GM19239 (cell line): ENCODE measurements around the gene PXDC1.
"Not testable (repeated sequence)": the region's sequence is repeated elsewhere in the genome, so short reads cannot be mapped to it uniquely, and the experiment has no call there.

ENCODE experiments used
- DNase-seq: peaks from one replicate; pipeline ENCODE4 v3.0.0; 2011; ENCODE audit warnings: low spot score; ENCODE audit not compliant: insufficient read length
- FAIRE-seq: peaks from 2 replicates; lab custom pipeline; 2011; peaks lifted over from hg19 to GRCh38; lab: Jason Lieb, UNC

The PXDC1 gene

GRCh38 chr6:3764516-3765335 is 13.2 kb upstream of the PXDC1 start:
- DNase-seq (no peak), FAIRE-seq (no peak)

- FAIRE-seq = no peak
- no peak for DNase-seq
Observed at GRCh38 chr6:3762852-3763251, 11.3 kb upstream of the PXDC1 start.

GRCh38 chr6:3762359-3762758 is 10.8 kb upstream of the PXDC1 start:
- FAIRE-seq = no peak
- DNase-seq = no peak

GRCh38 chr6:3761989-3762270 is 10.4 kb upstream of the PXDC1 start:
- FAIRE-seq = no peak
- DNase-seq = no peak

- FAIRE-seq = no peak
- no peak for DNase-seq
Observed at GRCh38 chr6:3759646-3760232, 8.2 kb upstream of the PXDC1 start.

- no peak for FAIRE-seq
- no peak for DNase-seq
Observed at GRCh38 chr6:3758842-3759144, 7.3 kb upstream of the PXDC1 start.

- not testable (repeated sequence) for DNase-seq, FAIRE-seq
Observed at GRCh38 chr6:3757998-3758841, 6.7 kb upstream of the PXDC1 start.

GRCh38 chr6:3757241-3757641 is 5.7 kb upstream of the PXDC1 start:
- FAIRE-seq (no peak), DNase-seq (no peak)

GRCh38 chr6:3756546-3756945 is 5.0 kb upstream of the PXDC1 start:
- DNase-seq = no peak
- FAIRE-seq = no peak

GRCh38 chr6:3755637-3756545 is 4.4 kb upstream of the PXDC1 start:
- DNase-seq (no peak), FAIRE-seq (no peak)

- no peak for FAIRE-seq
- no peak for DNase-seq
Observed at GRCh38 chr6:3754776-3755175, 3.3 kb upstream of the PXDC1 start.

- FAIRE-seq, DNase-seq: not testable (repeated sequence)
Observed at GRCh38 chr6:3754032-3754725, 2.7 kb upstream of the PXDC1 start.

GRCh38 chr6:3753228-3753835 is 1.8 kb upstream of the PXDC1 start:
- FAIRE-seq = no peak

GRCh38 chr6:3752531-3753227 is 1.2 kb upstream of the PXDC1 start:
- no peak for FAIRE-seq
- DNase-seq = no peak

More at GRCh38 chr6:3753228-3753835, 1.8 kb upstream of the PXDC1 start:
- no peak for DNase-seq

GRCh38 chr6:3751730-3752530 is 417 bp upstream of the PXDC1 start:
- no peak for FAIRE-seq
- peak; percentile 92 for DNase-seq

GRCh38 chr6:3750317-3751076 is 1.0 kb downstream of the PXDC1 start:
- FAIRE-seq = no peak
- DNase-seq = no peak

GRCh38 chr6:3749977-3750316 is 1.6 kb downstream of the PXDC1 start:
- FAIRE-seq (no peak), DNase-seq (no peak)
